A549 treated with AZD2906 at 1 μM for 4 hours (cell line): ENCODE data around the gene NXPE3. TPM values are rescaled to one million over a fixed set of nuclear protein-coding genes. Genes with fewer than 3 reads are reported as not detected.

Experiments used
- total RNA-seq: library from RNA; stranded (reverse); fragments of 200-300 nt; extraction: Qiagen RNA extraction; gene quantifications from 5 replicates; pipeline ENCODE4 v1.2.3, GENCODE V29; 2022

NXPE3 gene
- 18.8 to 22.0 TPM (median 20.4 TPM) in 5 replicates for total RNA-seq

DNA sequence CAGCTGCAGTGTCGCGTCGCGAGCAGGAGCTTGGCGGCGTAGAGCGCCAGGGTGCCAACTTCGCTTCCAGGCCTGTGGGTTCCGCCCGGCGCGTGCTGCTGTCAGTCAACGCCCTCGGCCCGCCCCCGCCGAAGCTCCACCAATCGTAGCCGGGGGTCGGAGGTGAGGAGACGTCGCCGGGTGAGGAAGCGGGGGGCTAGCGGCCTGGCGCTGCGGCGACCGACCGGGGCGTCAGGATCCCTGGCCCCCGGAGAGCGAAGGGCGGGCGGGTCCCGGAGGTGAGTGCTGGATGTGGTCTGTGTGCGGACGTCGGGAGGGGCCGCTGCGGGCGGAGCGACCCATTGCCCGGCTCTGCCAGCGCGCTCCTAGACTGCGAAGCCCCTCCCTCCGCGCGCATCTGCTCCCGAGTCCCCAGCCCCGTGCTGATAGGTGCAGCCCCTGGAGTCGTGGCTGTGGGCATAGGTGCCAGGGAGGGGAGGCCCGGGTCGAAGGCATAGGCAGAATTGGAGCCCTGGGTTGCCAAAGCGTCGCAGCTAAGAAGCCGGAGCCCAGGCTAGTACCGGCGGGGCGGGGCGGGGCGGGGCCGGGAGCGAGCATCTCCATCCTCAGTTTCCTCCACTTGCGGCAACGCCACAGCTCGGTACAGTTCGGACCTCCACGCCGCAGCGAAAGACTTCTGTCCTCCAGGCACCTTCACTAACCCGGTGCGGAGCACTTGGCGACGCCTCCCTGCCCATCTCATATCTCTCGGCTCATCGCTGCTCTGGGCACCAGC lies at the start of gene NXPE3:
Gene NXPE3, plus strand, starts transcription at position 165 of the 775 bp plus-strand sequence. CDS start 6,386 bp downstream, outside the sequence.

DNA sequence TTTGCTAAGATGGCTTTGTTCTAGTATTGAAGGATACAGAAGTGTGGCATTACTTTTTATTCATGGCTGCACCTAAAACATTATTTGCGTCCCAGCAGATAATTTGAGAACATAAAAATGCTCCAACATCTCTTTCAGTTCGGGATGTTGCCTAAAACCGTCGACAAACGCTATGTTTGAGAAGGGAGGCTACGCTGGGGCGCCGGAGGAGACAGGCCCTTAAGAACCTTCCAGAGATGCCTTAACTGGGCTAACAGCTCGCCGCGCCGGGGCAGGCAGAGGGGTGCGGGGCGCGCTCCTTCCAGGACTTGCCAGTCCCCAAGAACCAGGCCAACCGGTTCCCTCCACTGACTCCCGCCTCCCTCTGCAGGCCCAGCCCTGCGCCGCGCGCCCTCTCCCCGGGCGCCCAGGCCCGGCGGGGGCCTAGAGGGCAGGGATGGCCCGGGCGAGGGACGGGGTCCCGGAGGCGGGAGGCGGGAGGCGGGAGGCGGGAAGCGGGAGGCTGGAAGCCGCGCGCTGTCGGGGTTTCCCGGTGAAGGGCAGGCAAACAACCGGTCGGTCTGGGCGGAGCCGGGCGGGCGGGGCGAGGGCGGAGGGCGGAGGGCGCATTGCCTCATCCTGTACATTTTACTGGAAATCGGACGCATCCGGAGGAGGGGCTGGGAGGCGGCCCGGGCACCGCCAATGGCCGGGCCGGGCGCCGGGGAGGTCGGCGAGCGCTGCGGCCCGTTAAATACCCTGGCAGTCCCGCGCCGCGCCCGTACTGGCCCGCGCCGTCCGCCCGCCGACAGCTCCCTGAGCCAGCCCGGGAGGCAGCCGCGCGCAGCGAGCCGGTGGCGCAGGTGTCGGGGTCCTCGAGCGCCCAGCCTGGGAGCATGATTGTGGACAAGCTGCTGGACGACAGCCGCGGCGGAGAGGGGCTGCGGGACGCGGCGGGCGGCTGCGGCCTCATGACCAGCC lies 70.0 kb downstream of the NXPE3 start, which contains the start of gene NFKBIZ:
Gene NFKBIZ, plus strand, starts transcription at position 761 of the 960 bp plus-strand sequence. Its CDS starts 115 bp downstream, at position 876.

Other genes with a start within 250 kb of the NXPE3 start
- 30.6 to 33.3 TPM (median 31.7 TPM) in 5 replicates for gene TRMT10C, start 217.3 kb upstream of the NXPE3 start, total RNA-seq
- gene PCNP, start 205.0 kb upstream of the NXPE3 start, total RNA-seq, result 89.7 to 111 TPM (median 100 TPM) in 5 replicates
- 9.1 to 10.4 TPM (median 9.7 TPM) in 5 replicates for gene ZBTB11, start 102.1 kb upstream of the NXPE3 start, total RNA-seq
- gene RPL24, start 92.5 kb upstream of the NXPE3 start, total RNA-seq, result 1,575 to 2,046 TPM (median 1,613 TPM) in 5 replicates
- 3.3 to 6.3 TPM (median 4.5 TPM) in 5 replicates for gene CEP97, start 54.6 kb upstream of the NXPE3 start, total RNA-seq
- 7.9 to 8.8 TPM (median 8.5 TPM) in 5 replicates for gene NFKBIZ, start 70.3 kb downstream of the NXPE3 start, total RNA-seq